Aortic smooth muscle cell (primary cell): ENCODE data around the gene RIBC1. TPM values are rescaled to one million over a fixed set of nuclear protein-coding genes. Genes with fewer than 3 reads are reported as not detected.

Experiments
- total RNA-seq: library from RNA; depleted of rRNA; stranded (reverse); fragments of >200 nt; gene quantifications from 2 replicates; pipeline ENCODE4 v1.2.3, GENCODE V29; 2014

Gene RIBC1
- total RNA-seq: 0.79 and 0.93 TPM in 2 replicates

DNA sequence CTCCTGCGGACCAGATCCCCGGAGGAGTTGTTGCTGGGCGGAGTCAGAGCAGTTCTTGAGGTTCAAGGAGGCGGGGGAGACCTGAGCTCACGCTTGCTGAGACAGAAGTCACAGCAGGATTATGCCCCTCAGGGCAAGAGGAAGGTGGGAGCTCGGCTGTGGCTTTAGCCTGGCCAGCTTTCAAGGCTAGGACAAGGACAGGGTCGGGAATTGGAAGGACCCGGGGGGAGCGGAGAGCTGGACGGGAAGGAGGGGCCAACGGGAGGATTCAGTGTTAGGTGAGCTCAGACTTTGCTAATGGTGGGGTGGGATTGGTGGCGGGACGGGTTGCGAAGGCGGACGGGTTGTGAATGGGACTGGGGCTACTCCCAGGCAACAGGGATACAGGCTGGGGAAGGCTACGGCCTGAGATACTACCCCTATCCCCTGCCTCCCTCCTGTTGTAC, at the start of gene RIBC1:
Gene RIBC1, plus strand, starts transcription at position 13 of the 446 bp plus-strand sequence. CDS start 3,404 bp downstream, outside the sequence.

DNA sequence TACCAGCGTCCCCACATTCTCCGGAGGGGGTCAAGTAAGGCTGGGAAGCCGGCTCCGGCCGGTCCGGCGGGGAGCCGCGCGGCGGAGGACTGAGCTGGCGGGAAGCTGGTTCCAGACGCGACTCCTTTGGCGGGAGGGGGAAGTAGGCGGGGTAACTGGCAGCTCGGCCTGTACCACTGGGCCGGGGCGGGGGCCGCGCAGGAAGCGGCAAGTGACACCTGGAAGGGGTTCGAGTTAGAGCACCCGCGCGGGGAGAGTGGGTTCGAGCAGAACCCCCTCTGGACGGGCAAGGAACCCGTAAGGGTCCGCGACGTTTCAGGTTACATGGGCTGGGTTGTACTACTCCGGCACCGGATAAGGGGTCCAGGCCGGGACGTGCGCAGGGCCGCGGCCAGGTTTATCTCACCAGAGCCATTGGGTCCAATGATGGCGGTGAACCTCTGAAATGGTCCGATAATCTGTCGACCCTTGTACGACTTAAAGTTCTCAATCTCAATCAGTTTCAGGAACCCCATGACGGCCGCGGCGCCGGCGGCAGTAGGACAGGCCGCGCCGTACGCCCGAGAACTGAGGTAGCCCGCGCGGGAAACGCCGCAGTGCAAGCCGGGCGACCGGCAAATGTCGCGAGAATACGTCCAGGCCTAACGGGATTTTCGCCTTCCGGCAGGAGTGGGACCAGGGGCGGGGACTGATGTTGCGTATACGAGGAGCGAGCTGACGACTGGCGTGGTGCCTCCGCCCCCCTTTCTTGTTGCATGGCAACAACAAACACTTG, 400 bp upstream of the RIBC1 start, which contains the start of gene SMC1A:
Gene SMC1A, minus strand, starts transcription at position 569 of the 775 bp plus-strand sequence. Its CDS starts 54 bp downstream, at position 515.

DNA sequence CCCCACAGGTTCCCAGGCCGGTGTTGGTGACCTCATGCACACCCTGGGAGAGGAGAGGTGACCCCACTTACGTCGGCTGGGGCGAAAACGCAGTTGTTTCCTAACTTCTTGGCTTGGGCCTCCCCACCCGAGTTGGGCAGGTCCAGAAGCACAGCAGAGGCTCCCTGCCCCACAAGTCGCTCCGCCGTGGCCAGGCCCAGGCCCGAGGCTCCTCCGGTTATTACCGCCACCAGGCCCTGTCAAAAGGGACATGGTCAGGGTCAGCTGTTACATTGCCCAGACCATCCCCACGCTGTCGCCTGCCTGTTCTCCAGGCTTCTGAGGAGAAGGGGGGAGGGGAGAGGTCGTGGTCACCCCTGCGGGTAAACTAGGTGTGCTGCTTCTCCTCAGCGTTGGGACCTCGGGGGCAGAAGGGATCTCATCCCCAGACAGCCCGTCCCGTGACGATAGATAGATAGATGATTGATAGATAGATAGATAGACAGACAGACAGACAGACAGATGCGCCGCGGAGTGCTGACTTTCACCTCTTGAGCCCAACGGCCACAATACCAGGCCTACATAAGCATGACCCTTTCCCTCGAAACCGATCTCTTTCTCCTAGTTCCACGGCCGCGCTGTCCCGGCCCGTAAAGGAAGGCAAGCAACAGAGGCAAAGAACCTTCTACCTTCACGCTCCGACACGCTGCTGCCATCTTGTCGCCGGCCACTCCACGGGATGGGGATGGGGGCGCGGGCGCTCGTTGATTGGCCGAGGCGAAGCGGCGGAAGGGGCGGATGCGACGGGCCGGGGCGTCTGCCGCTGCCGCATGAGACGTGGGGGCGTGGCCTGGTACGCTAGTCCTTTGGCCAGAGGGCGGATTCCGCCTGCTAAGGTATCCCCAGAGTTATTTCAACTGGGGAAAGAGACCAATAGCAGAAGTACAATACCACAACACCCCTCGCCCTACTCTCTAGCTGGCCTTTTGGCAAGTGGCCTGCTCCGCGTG, 11.3 kb downstream of the RIBC1 start, which contains the start of gene HSD17B10:
Gene HSD17B10, minus strand, starts transcription at position 720 of the 989 bp plus-strand sequence. Its CDS starts 25 bp downstream, at position 695.

Other genes starting within 250 kb of the RIBC1 start
- gene KDM5C, start 197.7 kb upstream of the RIBC1 start, total RNA-seq: 58.4 and 67.9 TPM in 2 replicates
- gene IQSEC2, start 141.3 kb upstream of the RIBC1 start, total RNA-seq: 4.5 and 4.8 TPM in 2 replicates
- 15.7 and 17.0 TPM in 2 replicates for gene SMC1A, start 219 bp upstream of the RIBC1 start, total RNA-seq
- gene HSD17B10, start 11.5 kb downstream of the RIBC1 start, total RNA-seq: 78.6 and 101 TPM in 2 replicates